Body of pancreas (tissue), 4 donors: ENCODE data around the gene TENM4. TPM values are rescaled to one million over a fixed set of nuclear protein-coding genes. Genes with fewer than 3 reads are reported as not detected.
A peak's percentile ranks its signal among the peaks of the same experiment; 100 is the strongest.

ENCODE experiments used
- ATAC-seq: fragments of 150-250 bp; one replicate; pipeline ENCODE4 v1.9.1; 2016
- DNase-seq, 4 donors: peaks; one replicate each; pipeline ENCODE4 v3.0.0-alpha.2; 2019
- H3K27ac ChIP-seq, 4 donors: fragments of 200-600 bp; sonication (generic); 1 replicate in 3 of 4; 2 replicates in 1 of 4; pipeline versions ENCODE4 v1.5.1 to v1.6.1; 2016 to 2019; ENCODE audit warnings: mild to moderate bottlenecking in 1 of 4, mixed read lengths in 1 of 4, moderate library complexity in 1 of 4
- H3K27me3 ChIP-seq, 2 donors: fragments of 200-600 bp; sonication (generic); one replicate each; pipeline ENCODE4 v1.6.0; 2016; ENCODE audit warnings: mild to moderate bottlenecking in 1 of 2
- H3K36me3 ChIP-seq, 2 donors: fragments of 200-600 bp; sonication (generic); replicated peaks in 1 of 2; 2 replicates each; pipeline ENCODE4 v1.5.1; 2016; ENCODE audit warnings: low read depth in 2 of 2; ENCODE audit not compliant: insufficient read depth in 1 of 2
- H3K4me1 ChIP-seq: fragments of 200-600 bp; sonication (generic); one replicate; pipeline ENCODE4 v1.6.0; 2016
- H3K4me3 ChIP-seq, 2 donors: fragments of 200-600 bp; sonication (generic); 1 replicate in 1 of 2; 2 replicates in 1 of 2; pipeline ENCODE4 v1.5.1; 2016 to 2019
- H3K9me3 ChIP-seq, 3 donors: fragments of 200-600 bp; sonication (generic); 1 replicate in 2 of 3; 2 replicates in 1 of 3; pipeline ENCODE4 v1.5.1; 2016
- POLR2A ChIP-seq, 3 donors: fragments of 450-650 bp; IDR thresholded peaks; one replicate each; pipeline ENCODE4 v1.6.1; 2016; ENCODE audit warnings: antibody characterized with exemption in 3 of 3, mild to moderate bottlenecking in 2 of 3
- WGBS, 2 donors: methylation state at CpG; one replicate each; pipeline ENCODE4 v1.1.5; 2017; 5-methylcytosine and 5-hydroxymethylcytosine counted together
- intact Hi-C: fragments of 100-400 bp; cut with DNase I; formaldehyde crosslinking; loops from one replicate; pipeline ENCODE4 v1.15.1; 2023
- total RNA-seq, 2 donors: library from RNA; depleted of rRNA; stranded (reverse); fragments of >200 nt; gene quantifications; one replicate each; pipeline ENCODE4 v1.1.0, GENCODE V29; 2016
- TF ChIP-seq, protein P1 (sequence below), 7 experiments: fragments of 450-650 bp in 4 of 7; fragments of 200-600 bp in 3 of 7; sonication (generic) in 3 of 7; IDR thresholded peaks; one replicate each; pipeline ENCODE4 v1.5.1; 2016 to 2019; ENCODE audit warnings: antibody characterized with exemption in 7 of 7

TENM4 gene
- total RNA-seq, 2 donors from 2014 or later = 0.78 to 6.6 TPM

DNA sequence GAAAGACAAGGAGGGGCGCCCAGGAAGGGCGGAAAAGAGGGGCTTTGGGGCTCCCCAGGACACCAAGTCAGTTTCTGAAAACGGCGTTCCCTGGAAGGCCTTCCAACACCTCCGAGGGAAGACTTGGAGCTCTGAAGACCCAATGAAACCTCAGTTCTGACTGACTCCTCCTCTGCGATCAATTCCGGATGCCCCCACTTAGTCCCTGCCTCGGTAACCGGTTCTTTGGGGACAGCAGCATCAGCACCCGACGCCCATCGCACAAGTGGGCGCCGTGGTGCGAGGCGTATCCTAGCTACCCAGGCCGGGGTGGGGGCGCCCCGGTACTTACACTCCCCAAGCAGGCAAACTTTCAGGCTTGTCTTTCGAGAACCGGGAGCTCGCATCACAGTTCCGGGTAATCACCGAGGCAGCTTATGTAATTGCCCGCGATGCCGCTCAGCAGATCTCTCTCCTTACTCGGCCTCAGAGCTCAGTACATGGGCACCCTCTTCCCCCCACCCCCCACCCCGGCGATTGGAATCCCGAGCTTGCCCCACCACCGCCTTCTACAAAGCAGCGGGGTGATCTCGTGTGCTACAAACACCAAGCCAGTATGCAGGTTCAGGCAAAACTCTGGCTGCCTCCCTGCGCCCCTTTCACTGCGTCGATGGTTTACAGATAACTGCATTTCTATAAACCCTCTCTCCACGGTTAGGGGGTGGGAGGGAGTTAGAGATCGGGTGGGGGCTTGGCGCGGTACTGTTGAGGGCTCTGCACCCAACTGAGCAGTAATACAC, 2.0 kb downstream of the TENM4 start:
- H3K27ac ChIP-seq = no peak overlapping the region
- no peaks in the 10 kb centered on the region for H3K36me3 ChIP-seq
- H3K4me3 ChIP-seq = no peak overlapping the region
- no peaks in the 10 kb centered on the region for H3K9me3 ChIP-seq
- ATAC-seq (no peak), DNase-seq (peak in 3 of 4 donors; percentile 13 to 30 (median 24))
- intact Hi-C loops = no loop called here
- peaks cover 48% of the 10 kb centered on the region for H3K4me1 ChIP-seq
- 5 to 7% methylated on average over 12 to 41 of the region's 41 CpGs for WGBS, 2 donors
- TF ChIP-seq POLR2A (IDR thresholded peaks at IDR 0.05) = no peak
- TF ChIP-seq, protein P1, sequence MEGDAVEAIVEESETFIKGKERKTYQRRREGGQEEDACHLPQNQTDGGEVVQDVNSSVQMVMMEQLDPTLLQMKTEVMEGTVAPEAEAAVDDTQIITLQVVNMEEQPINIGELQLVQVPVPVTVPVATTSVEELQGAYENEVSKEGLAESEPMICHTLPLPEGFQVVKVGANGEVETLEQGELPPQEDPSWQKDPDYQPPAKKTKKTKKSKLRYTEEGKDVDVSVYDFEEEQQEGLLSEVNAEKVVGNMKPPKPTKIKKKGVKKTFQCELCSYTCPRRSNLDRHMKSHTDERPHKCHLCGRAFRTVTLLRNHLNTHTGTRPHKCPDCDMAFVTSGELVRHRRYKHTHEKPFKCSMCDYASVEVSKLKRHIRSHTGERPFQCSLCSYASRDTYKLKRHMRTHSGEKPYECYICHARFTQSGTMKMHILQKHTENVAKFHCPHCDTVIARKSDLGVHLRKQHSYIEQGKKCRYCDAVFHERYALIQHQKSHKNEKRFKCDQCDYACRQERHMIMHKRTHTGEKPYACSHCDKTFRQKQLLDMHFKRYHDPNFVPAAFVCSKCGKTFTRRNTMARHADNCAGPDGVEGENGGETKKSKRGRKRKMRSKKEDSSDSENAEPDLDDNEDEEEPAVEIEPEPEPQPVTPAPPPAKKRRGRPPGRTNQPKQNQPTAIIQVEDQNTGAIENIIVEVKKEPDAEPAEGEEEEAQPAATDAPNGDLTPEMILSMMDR (IDR thresholded peaks at IDR 0.05) = no peak
- H3K27me3 ChIP-seq = peaks cover 0 to 48% of the 10 kb centered on the region in 2 donors

DNA sequence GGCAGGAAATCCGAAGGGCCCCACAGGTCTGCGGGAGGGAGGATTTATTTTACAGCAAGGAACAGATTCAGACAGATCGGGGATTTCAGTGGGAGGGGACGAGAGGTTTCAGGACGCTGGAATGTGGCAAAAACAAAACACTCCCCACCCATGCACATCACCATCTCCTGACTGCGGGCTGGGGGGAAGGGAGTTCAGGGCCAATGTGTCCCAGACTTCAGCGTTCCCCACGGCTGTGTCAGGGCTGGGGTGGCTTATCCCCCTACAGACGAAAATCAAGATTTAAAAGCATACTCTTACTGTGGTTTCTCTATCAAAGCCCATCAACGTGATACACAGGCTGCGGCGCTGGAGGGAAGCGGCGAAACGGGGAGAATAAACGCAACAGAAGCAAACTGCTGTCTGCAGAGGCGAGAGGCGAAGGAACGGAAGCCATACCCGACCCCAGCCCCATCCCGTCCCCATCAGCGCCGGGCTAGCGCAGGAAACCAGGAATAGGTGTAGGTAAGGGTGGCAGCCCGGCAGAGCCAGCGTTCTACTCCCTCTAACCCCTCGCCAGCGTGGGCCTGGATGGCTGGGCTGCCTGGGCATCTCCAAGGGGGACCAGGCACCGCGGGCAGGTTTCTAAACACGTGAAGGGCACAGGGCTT, 2.7 kb downstream of the TENM4 start:
- Histone ChIP-seq H3K9me3 (no peaks in the 10 kb centered on the region), H3K4me3 (no peak overlapping the region), H3K36me3 (no peaks in the 10 kb centered on the region), H3K4me1 (peaks cover 48% of the 10 kb centered on the region), H3K27ac (no peak overlapping the region), H3K27me3 (peaks cover 0 to 48% of the 10 kb centered on the region in 2 donors)
- DNase-seq (no peak), ATAC-seq (no peak)
- TF ChIP-seq, protein P1 (IDR thresholded peaks at IDR 0.05) = no peak
- TF ChIP-seq POLR2A (IDR thresholded peaks at IDR 0.05) = no peak
- intact Hi-C loops = no loop called here
- 7 to 11% methylated on average over 31 of the region's 31 CpGs for WGBS, 2 donors

DNA sequence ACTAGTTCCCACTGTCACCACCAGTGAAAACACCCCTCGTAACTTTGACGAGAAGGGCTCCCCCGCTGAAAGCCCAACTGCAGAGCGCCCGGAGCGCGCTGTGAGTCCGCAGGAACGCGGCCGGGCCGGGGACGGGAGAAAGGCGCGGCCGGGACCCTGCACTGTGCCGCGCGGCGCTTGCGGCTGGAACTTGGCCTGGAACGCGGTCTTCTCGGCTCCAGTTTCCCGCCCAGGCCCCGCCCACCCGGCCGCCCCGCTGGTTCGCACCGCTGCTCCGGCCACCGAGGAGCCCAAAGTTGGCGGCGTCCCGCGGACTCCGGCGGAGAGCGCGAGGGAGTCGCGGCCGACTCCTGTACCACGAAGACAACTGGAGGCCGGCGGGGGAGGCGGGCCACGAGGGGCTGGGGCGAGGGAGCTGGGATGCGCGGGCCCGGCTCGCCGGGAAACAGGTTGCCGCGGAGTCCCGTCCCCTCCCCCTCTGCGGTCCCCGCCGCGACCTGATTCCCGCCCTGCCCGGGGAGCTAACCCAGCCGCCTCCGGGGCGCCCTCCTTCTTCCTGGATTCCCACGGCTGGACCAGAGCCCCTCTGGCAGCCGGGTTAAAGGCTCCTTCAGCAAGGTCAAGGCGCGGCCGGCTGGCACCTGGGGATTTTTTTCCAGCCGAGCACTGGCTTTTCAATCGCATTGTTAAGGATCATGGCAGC, 3.4 kb downstream of the TENM4 start:
- H3K36me3 ChIP-seq = no peaks in the 10 kb centered on the region
- peaks cover 48% of the 10 kb centered on the region for H3K4me1 ChIP-seq
- ATAC-seq = peak; percentile 59
- H3K27me3 ChIP-seq = peaks cover 0 to 48% of the 10 kb centered on the region in 2 donors
- intact Hi-C loops = no loop called here
- no peak for TF ChIP-seq POLR2A (IDR thresholded peaks at IDR 0.05)
- TF ChIP-seq, protein P1 (IDR thresholded peaks at IDR 0.05) = no peak
- H3K4me3 ChIP-seq = peak overlapping the region in 1 of 2 donors; percentile 5
- peak; percentile 43 to 71 (median 51) for DNase-seq
- WGBS, 2 donors = 0% methylated on average over 16 to 64 of the region's 74 CpGs
- no peak overlapping the region for H3K27ac ChIP-seq
- H3K9me3 ChIP-seq = no peaks in the 10 kb centered on the region

DNA sequence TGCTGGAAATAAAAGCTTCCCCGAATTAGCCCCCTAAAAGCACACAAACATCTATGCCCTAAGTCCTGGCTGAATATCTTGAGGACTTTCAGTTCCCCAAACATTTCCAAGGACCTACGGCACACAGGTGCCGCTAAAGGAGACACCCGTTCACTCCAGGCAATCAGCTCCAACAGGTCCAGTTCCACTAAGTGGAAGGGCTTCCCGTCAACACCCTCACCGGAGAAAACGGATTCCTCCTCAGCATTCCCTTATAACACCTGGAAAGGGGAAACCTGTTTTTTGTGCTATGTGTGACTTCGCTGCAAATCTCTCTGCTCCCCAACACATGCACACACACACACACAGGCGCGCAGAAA, 3.9 kb downstream of the TENM4 start:
- Histone ChIP-seq H3K9me3 (no peaks in the 10 kb centered on the region), H3K4me3 (no peak overlapping the region), H3K36me3 (no peaks in the 10 kb centered on the region), H3K27ac (no peak overlapping the region), H3K27me3 (peaks cover 0 to 48% of the 10 kb centered on the region in 2 donors), H3K4me1 (peaks cover 48% of the 10 kb centered on the region)
- ATAC-seq (no peak), DNase-seq (no peak)
- TF ChIP-seq POLR2A (IDR thresholded peaks at IDR 0.05) = no peak
- TF ChIP-seq, protein P1 (IDR thresholded peaks at IDR 0.05) = no peak
- intact Hi-C loops = no loop called here
- WGBS, 2 donors = 11 to 23% methylated on average over 7 to 10 of the region's 10 CpGs
